ENCODE data around the gene BYSL.

GRCh38 chr6:41877051-41877680, 44.1 kb upstream of the BYSL start:
- TF ChIP-seq CTCF (IDR thresholded peaks at IDR 0.05) (no peak), POLR2A (IDR thresholded peaks at IDR 0.05) (no peak)

Measured in thyroid gland (tissue), 4 donors.